WTC11 (cell line): ENCODE data around the gene SNPH. TPM values are rescaled to one million over a fixed set of nuclear protein-coding genes. Genes with fewer than 3 reads are reported as not detected.
"Not testable (repeated sequence)": the region's sequence is repeated elsewhere in the genome, so short reads cannot be mapped to it uniquely, and the experiment has no call there.

Source experiments
- ATAC-seq: fragments of 200-7000 bp; cut with Tn5 transposase; 2 replicates; pipeline ENCODE4 v1.10.0; 2021; ENCODE audit warnings: mild to moderate bottlenecking, moderate library complexity
- CTCF ChIA-PET: fragments of 300-600 bp; sonication (Branson Sonifier 250); formaldehyde crosslinking; loops from one replicate; lab custom pipeline; 2021; ENCODE audit warnings: antibody characterized with exemption; lab: Charles Lee
- POLR2A ChIA-PET: fragments of 350-600 bp; sonication (Branson Sonifier 250); formaldehyde crosslinking; loops from one replicate; lab custom pipeline; 2021; ENCODE audit warnings: antibody characterized with exemption; lab: Charles Lee
- DNase-seq: peaks from one replicate; pipeline ENCODE4 v3.0.0; 2021; ENCODE audit warnings: low spot score
- H3K27ac Mint-ChIP-seq: 2 replicates; pipeline ENCODE4 v1.8.0; 2021; ENCODE audit warnings: mixed read lengths
- H3K27me3 Mint-ChIP-seq: 2 replicates; pipeline ENCODE4 v1.8.0; 2021; ENCODE audit warnings: low read depth, mild to moderate bottlenecking, moderate library complexity, mixed read lengths
- H3K36me3 Mint-ChIP-seq: 2 replicates; pipeline ENCODE4 v1.8.0; 2021; ENCODE audit warnings: mixed read lengths
- H3K4me1 Mint-ChIP-seq: 2 replicates; pipeline ENCODE4 v1.8.0; 2022; ENCODE audit warnings: mixed read lengths
- H3K4me3 Mint-ChIP-seq: 2 replicates; pipeline ENCODE4 v1.8.0; 2021; ENCODE audit warnings: mild to moderate bottlenecking, moderate library complexity, mixed read lengths
- H3K9me3 Mint-ChIP-seq: 2 replicates; pipeline ENCODE4 v1.8.0; 2021; ENCODE audit warnings: mixed read lengths
- ATF6 ChIP-seq: sonication (generic); formaldehyde crosslinking; IDR thresholded peaks from 2 replicates; pipeline ENCODE4 v1.8.1; 2023; ENCODE audit warnings: mild to moderate bottlenecking, missing genetic modification reagents
- CTCF ChIP-seq: fragments of 200-600 bp; IDR thresholded peaks from 2 replicates; pipeline ENCODE4 v1.8.0; 2022; ENCODE audit warnings: antibody characterized with exemption
- E2F5 ChIP-seq: sonication (generic); formaldehyde crosslinking; IDR thresholded peaks from 2 replicates; pipeline ENCODE4 v1.8.1; 2022; ENCODE audit warnings: mild to moderate bottlenecking, moderate library complexity, missing genetic modification reagents
- RELA ChIP-seq: sonication (generic); formaldehyde crosslinking; IDR thresholded peaks from 2 replicates; pipeline ENCODE4 v1.8.1; 2022; ENCODE audit warnings: missing genetic modification reagents, mild to moderate bottlenecking, borderline replicate concordance
- ZNF138 ChIP-seq: sonication (generic); formaldehyde crosslinking; conservative IDR thresholded peaks from 2 replicates; pipeline ENCODE4 v1.8.1; 2022; ENCODE audit warnings: mild to moderate bottlenecking, moderate library complexity, missing genetic modification reagents
- total RNA-seq: library from RNA; stranded (reverse); gene quantifications from 3 replicates; pipeline ENCODE4 v1.2.3, GENCODE V29; 2021
- TF ChIP-seq, protein P1 (sequence below): sonication (generic); formaldehyde crosslinking; IDR thresholded peaks from 2 replicates; pipeline ENCODE4 v1.8.1; 2022; ENCODE audit warnings: low read depth, mild to moderate bottlenecking, moderate library complexity, missing genetic modification reagents, borderline replicate concordance
- TF ChIP-seq, protein P2 (sequence below): sonication (generic); formaldehyde crosslinking; IDR thresholded peaks from 2 replicates; pipeline ENCODE4 v1.8.1; 2022; ENCODE audit warnings: missing genetic modification reagents, borderline replicate concordance
- TF ChIP-seq, protein P3 (sequence below): sonication (generic); formaldehyde crosslinking; IDR thresholded peaks from 2 replicates; pipeline ENCODE4 v1.8.1; 2023; ENCODE audit warnings: mild to moderate bottlenecking, missing genetic modification reagents, moderate library complexity
- TF ChIP-seq, protein P4 (sequence below): sonication (generic); formaldehyde crosslinking; IDR thresholded peaks from 2 replicates; pipeline ENCODE4 v1.8.0; 2023; ENCODE audit warnings: missing genetic modification reagents, mild to moderate bottlenecking, borderline replicate concordance
- TF ChIP-seq, protein P5 (sequence below): sonication (generic); formaldehyde crosslinking; IDR thresholded peaks from 2 replicates; pipeline ENCODE4 v1.8.0; 2022; ENCODE audit warnings: mild to moderate bottlenecking, missing genetic modification reagents
- TF ChIP-seq, protein P6 (sequence below): sonication (generic); formaldehyde crosslinking; IDR thresholded peaks from 2 replicates; pipeline ENCODE4 v1.8.1; 2022; ENCODE audit warnings: mild to moderate bottlenecking, missing genetic modification reagents, moderate library complexity, borderline replicate concordance

Gene SNPH
- total RNA-seq, 1 experiment from 2014 or later, result 3.5 TPM

DNA sequence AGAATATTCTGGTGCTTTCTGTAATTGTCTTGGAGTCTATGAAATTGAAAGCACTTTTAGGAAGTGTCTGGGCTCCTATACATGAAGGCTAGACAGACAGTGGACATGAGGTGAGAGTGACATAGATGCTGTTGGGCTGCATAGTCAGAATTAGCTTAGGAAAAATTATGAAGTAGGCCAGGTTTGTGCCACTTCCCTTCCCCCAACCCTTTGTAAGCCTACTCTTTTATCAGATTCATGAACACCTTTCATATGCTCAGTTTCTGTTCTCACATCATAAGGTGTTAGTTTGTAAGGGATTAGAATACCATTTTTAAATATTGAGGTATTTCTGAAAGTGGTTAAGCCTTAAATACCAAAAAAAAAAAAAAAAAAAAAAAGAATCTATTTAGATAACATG lies 18.4 kb upstream of the SNPH start (continued):
- no peak for TF ChIP-seq ATF6 (CRISPR knock-in tag)
- TF ChIP-seq, protein P1, sequence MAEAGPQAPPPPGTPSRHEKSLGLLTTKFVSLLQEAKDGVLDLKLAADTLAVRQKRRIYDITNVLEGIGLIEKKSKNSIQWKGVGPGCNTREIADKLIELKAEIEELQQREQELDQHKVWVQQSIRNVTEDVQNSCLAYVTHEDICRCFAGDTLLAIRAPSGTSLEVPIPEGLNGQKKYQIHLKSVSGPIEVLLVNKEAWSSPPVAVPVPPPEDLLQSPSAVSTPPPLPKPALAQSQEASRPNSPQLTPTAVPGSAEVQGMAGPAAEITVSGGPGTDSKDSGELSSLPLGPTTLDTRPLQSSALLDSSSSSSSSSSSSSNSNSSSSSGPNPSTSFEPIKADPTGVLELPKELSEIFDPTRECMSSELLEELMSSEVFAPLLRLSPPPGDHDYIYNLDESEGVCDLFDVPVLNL (CRISPR knock-in tag), result no peak
- no peak for TF ChIP-seq CTCF
- no peak for TF ChIP-seq ZNF138
- TF ChIP-seq, protein P2, sequence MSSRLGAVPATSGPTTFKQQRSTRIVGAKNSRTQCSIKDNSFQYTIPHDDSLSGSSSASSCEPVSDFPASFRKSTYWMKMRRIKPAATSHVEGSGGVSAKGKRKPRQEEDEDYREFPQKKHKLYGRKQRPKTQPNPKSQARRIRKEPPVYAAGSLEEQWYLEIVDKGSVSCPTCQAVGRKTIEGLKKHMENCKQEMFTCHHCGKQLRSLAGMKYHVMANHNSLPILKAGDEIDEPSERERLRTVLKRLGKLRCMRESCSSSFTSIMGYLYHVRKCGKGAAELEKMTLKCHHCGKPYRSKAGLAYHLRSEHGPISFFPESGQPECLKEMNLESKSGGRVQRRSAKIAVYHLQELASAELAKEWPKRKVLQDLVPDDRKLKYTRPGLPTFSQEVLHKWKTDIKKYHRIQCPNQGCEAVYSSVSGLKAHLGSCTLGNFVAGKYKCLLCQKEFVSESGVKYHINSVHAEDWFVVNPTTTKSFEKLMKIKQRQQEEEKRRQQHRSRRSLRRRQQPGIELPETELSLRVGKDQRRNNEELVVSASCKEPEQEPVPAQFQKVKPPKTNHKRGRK, result no peak
- TF ChIP-seq, protein P3, sequence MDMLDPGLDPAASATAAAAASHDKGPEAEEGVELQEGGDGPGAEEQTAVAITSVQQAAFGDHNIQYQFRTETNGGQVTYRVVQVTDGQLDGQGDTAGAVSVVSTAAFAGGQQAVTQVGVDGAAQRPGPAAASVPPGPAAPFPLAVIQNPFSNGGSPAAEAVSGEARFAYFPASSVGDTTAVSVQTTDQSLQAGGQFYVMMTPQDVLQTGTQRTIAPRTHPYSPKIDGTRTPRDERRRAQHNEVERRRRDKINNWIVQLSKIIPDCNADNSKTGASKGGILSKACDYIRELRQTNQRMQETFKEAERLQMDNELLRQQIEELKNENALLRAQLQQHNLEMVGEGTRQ (CRISPR knock-in tag), result no peak
- TF ChIP-seq E2F5 (CRISPR knock-in tag), result no peak
- TF ChIP-seq, protein P4, sequence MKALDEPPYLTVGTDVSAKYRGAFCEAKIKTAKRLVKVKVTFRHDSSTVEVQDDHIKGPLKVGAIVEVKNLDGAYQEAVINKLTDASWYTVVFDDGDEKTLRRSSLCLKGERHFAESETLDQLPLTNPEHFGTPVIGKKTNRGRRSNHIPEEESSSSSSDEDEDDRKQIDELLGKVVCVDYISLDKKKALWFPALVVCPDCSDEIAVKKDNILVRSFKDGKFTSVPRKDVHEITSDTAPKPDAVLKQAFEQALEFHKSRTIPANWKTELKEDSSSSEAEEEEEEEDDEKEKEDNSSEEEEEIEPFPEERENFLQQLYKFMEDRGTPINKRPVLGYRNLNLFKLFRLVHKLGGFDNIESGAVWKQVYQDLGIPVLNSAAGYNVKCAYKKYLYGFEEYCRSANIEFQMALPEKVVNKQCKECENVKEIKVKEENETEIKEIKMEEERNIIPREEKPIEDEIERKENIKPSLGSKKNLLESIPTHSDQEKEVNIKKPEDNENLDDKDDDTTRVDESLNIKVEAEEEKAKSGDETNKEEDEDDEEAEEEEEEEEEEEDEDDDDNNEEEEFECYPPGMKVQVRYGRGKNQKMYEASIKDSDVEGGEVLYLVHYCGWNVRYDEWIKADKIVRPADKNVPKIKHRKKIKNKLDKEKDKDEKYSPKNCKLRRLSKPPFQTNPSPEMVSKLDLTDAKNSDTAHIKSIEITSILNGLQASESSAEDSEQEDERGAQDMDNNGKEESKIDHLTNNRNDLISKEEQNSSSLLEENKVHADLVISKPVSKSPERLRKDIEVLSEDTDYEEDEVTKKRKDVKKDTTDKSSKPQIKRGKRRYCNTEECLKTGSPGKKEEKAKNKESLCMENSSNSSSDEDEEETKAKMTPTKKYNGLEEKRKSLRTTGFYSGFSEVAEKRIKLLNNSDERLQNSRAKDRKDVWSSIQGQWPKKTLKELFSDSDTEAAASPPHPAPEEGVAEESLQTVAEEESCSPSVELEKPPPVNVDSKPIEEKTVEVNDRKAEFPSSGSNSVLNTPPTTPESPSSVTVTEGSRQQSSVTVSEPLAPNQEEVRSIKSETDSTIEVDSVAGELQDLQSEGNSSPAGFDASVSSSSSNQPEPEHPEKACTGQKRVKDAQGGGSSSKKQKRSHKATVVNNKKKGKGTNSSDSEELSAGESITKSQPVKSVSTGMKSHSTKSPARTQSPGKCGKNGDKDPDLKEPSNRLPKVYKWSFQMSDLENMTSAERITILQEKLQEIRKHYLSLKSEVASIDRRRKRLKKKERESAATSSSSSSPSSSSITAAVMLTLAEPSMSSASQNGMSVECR (CRISPR knock-in tag), result no peak
- no peak for TF ChIP-seq RELA

DNA sequence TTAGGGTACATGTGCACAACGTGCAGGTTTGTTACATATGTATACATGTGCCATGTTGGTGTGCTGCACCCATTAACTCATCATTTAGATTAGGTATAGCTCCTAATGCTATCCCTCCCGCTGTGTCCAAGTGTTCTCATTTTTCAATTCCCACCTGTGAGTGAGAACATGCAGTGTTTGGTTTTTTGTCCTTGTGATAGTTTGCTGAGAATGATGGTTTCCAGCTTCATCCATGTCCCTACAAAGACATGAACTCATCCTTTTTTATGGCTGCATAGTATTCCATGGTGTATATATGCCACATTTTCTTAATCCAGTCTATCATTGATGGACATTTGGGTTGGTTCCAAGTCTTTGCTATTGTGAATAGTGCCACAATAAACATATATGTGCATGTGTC lies 15.8 kb upstream of the SNPH start:
- DNase-seq, H3K4me3 Mint-ChIP-seq, POLR2A ChIA-PET, H3K36me3 Mint-ChIP-seq, ATAC-seq, H3K9me3 Mint-ChIP-seq, H3K4me1 Mint-ChIP-seq, H3K27ac Mint-ChIP-seq, CTCF ChIA-PET: not testable (repeated sequence)
- peaks cover 21% of the 10 kb centered on the region for H3K27me3 Mint-ChIP-seq

- POLR2A ChIA-PET, result no interaction called here
- TF ChIP-seq, protein P5, sequence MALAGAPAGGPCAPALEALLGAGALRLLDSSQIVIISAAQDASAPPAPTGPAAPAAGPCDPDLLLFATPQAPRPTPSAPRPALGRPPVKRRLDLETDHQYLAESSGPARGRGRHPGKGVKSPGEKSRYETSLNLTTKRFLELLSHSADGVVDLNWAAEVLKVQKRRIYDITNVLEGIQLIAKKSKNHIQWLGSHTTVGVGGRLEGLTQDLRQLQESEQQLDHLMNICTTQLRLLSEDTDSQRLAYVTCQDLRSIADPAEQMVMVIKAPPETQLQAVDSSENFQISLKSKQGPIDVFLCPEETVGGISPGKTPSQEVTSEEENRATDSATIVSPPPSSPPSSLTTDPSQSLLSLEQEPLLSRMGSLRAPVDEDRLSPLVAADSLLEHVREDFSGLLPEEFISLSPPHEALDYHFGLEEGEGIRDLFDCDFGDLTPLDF (CRISPR knock-in tag), result no peak
- TF ChIP-seq, protein P6, sequence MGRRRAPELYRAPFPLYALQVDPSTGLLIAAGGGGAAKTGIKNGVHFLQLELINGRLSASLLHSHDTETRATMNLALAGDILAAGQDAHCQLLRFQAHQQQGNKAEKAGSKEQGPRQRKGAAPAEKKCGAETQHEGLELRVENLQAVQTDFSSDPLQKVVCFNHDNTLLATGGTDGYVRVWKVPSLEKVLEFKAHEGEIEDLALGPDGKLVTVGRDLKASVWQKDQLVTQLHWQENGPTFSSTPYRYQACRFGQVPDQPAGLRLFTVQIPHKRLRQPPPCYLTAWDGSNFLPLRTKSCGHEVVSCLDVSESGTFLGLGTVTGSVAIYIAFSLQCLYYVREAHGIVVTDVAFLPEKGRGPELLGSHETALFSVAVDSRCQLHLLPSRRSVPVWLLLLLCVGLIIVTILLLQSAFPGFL (CRISPR knock-in tag), result no peak
- TF ChIP-seq, all 79 proteins: peak for 0
Observed at GRCh38 chr20:1252416-1252815, 13.7 kb upstream of the SNPH start.

More at GRCh38 chr20:1252416-1252815, 13.7 kb upstream of the SNPH start:
- CTCF ChIA-PET, result interaction anchor here (0.9 kb wide), 1 partner anchor 61 kb away, joined by 4 read pairs; no protein-coding TSS in a partner anchor
- H3K27ac Mint-ChIP-seq, result no peak overlapping the region
- no peaks in the 10 kb centered on the region for H3K4me1 Mint-ChIP-seq
- H3K4me3 Mint-ChIP-seq, result no peak overlapping the region
- H3K36me3 Mint-ChIP-seq, result peaks cover 2% of the 10 kb centered on the region; the same call in 1 of the 2 replicates
- DNase-seq, result no peak
- ATAC-seq, result no peak
- peaks cover 15% of the 10 kb centered on the region for H3K27me3 Mint-ChIP-seq
- peaks cover 10% of the 10 kb centered on the region for H3K9me3 Mint-ChIP-seq
